T-helper 17 cell (primary cell): ENCODE measurements around the gene NEK8. TPM values are rescaled to one million over a fixed set of nuclear protein-coding genes. Genes with fewer than 3 reads are reported as not detected.

ENCODE experiments used
- ATAC-seq: fragments of 150-1000 bp; cut with Tn5 transposase; 2 replicates; pipeline ENCODE4 v1.10.0; 2021; ENCODE audit warnings: mild to moderate bottlenecking, moderate library complexity
- DNase-seq, 3 donors: peaks; one replicate each; pipeline versions ENCODE4 v3.0.0 to v3.0.0-alpha.2; 2020 to 2021
- H3K9me3 ChIP-seq: one replicate; pipeline ENCODE4 v1.7.0; 2013; ENCODE audit warnings: low read length, mild to moderate bottlenecking; ENCODE audit not compliant: control insufficient read depth, poor library complexity, severe bottlenecking
- H3K27ac Mint-ChIP-seq: one replicate; pipeline ENCODE4 v1.8.0; 2022; ENCODE audit warnings: mild to moderate bottlenecking, moderate library complexity, mixed read lengths
- H3K27me3 Mint-ChIP-seq: one replicate; pipeline ENCODE4 v1.8.0; 2022; ENCODE audit warnings: mixed read lengths
- H3K36me3 Mint-ChIP-seq: one replicate; pipeline ENCODE4 v1.8.0; 2022; ENCODE audit warnings: low read depth, mixed read lengths
- H3K4me1 Mint-ChIP-seq: one replicate; pipeline ENCODE4 v1.8.0; 2022; ENCODE audit warnings: mild to moderate bottlenecking, mixed read lengths
- H3K4me3 Mint-ChIP-seq: one replicate; pipeline ENCODE4 v1.8.0; 2022; ENCODE audit warnings: mild to moderate bottlenecking, moderate library complexity, mixed read lengths
- total RNA-seq, 4 donors: library from RNA in 2 of 4; stranded (reverse) in 2 of 4; gene quantifications; one replicate each; pipeline ENCODE4 v1.2.3 and lab custom pipeline; 2022 to 2026

Gene NEK8
- total RNA-seq (1 to 10 TPM; 5.8 to 8.8 TPM), total RNA-seq (lab: John Stamatoyannopoulos, UW) (7.7 to 8.3 reads per million in 2 donors)

GRCh38 chr17:28728364-28729200 lies at the start of gene NEK8:
NEK8 (plus strand) TSS chr17:28728788; CDS start chr17:28728814, 26 bp downstream.
- ATAC-seq (peak; percentile 74), DNase-seq (peak; percentile 94 to 97 (median 96))
- Mint-ChIP-seq H3K4me3 (peak within 1 kb of the TSS; percentile 97), H3K27ac (peak within 1 kb of the TSS; percentile 100), H3K36me3 (peaks cover 5% of the 10 kb centered on the region), H3K27me3 (no peaks in the 10 kb centered on the region), H3K4me1 (peaks cover 42% of the 10 kb centered on the region)
- peaks cover 3% of the 10 kb centered on the region for H3K9me3 ChIP-seq

GRCh38 chr17:28682655-28683054 lies 45.9 kb upstream of the NEK8 start:
- Mint-ChIP-seq H3K27ac (peak overlapping the region; percentile 19), H3K4me1 (peaks cover 6% of the 10 kb centered on the region)

GRCh38 chr17:28684963-28685362 lies 43.6 kb upstream of the NEK8 start:
- no peak for DNase-seq
- Mint-ChIP-seq H3K4me1 (peaks cover 6% of the 10 kb centered on the region), H3K36me3 (peaks cover 14% of the 10 kb centered on the region), H3K4me3 (no peak overlapping the region), H3K27ac (no peak overlapping the region), H3K27me3 (no peaks in the 10 kb centered on the region)
- no peaks in the 10 kb centered on the region for H3K9me3 ChIP-seq
- no peak for ATAC-seq

More at GRCh38 chr17:28682655-28683054, 45.9 kb upstream of the NEK8 start:
- Mint-ChIP-seq H3K4me3 (no peak overlapping the region), H3K27me3 (no peaks in the 10 kb centered on the region), H3K36me3 (peaks cover 8% of the 10 kb centered on the region)
- ATAC-seq = no peak
- DNase-seq = no peak
- H3K9me3 ChIP-seq = no peaks in the 10 kb centered on the region

GRCh38 chr17:28685366-28685765 lies 43.2 kb upstream of the NEK8 start:
- H3K9me3 ChIP-seq = no peaks in the 10 kb centered on the region
- peaks cover 14% of the 10 kb centered on the region for H3K36me3 Mint-ChIP-seq
- DNase-seq = no peak
- H3K27ac Mint-ChIP-seq = no peak overlapping the region
- peaks cover 6% of the 10 kb centered on the region for H3K4me1 Mint-ChIP-seq
- no peaks in the 10 kb centered on the region for H3K27me3 Mint-ChIP-seq
- no peak for ATAC-seq
- no peak overlapping the region for H3K4me3 Mint-ChIP-seq

- H3K36me3 Mint-ChIP-seq = peaks cover 14% of the 10 kb centered on the region
- no peaks in the 10 kb centered on the region for H3K27me3 Mint-ChIP-seq
- no peak for ATAC-seq
These were observed 42.3 kb upstream of the NEK8 start for GRCh38 chr17:28686296-28686695.

GRCh38 chr17:28688481-28688880 lies 40.1 kb upstream of the NEK8 start:
- peaks cover 14% of the 10 kb centered on the region for H3K36me3 Mint-ChIP-seq
- no peaks in the 10 kb centered on the region for H3K9me3 ChIP-seq
- DNase-seq (no peak), ATAC-seq (no peak)
- H3K4me3 Mint-ChIP-seq = no peak overlapping the region
- H3K4me1 Mint-ChIP-seq = peaks cover 6% of the 10 kb centered on the region
- no peaks in the 10 kb centered on the region for H3K27me3 Mint-ChIP-seq
- H3K27ac Mint-ChIP-seq = no peak overlapping the region

More at GRCh38 chr17:28686296-28686695, 42.3 kb upstream of the NEK8 start:
- H3K27ac Mint-ChIP-seq = no peak overlapping the region
- H3K4me1 Mint-ChIP-seq = peaks cover 6% of the 10 kb centered on the region
- DNase-seq = no peak
- no peak overlapping the region for H3K4me3 Mint-ChIP-seq
- H3K9me3 ChIP-seq = no peaks in the 10 kb centered on the region

- Mint-ChIP-seq H3K36me3 (peaks cover 14% of the 10 kb centered on the region), H3K27ac (no peak overlapping the region), H3K27me3 (no peaks in the 10 kb centered on the region), H3K4me1 (peaks cover 6% of the 10 kb centered on the region), H3K4me3 (no peak overlapping the region)
- no peak for ATAC-seq
- no peak for DNase-seq
- H3K9me3 ChIP-seq = no peaks in the 10 kb centered on the region
These were observed 39.6 kb upstream of the NEK8 start for GRCh38 chr17:28689011-28689410.

- no peaks in the 10 kb centered on the region for H3K9me3 ChIP-seq
- DNase-seq (no peak), ATAC-seq (no peak)
- Mint-ChIP-seq H3K27ac (no peak overlapping the region), H3K4me1 (peaks cover 3% of the 10 kb centered on the region), H3K27me3 (no peaks in the 10 kb centered on the region), H3K36me3 (peaks cover 5% of the 10 kb centered on the region), H3K4me3 (no peak overlapping the region)
These were observed 34.7 kb upstream of the NEK8 start for GRCh38 chr17:28693869-28694268.

GRCh38 chr17:28698253-28698941 lies 30.2 kb upstream of the NEK8 start:
- Mint-ChIP-seq H3K27me3 (no peaks in the 10 kb centered on the region), H3K4me3 (no peak overlapping the region), H3K36me3 (peaks cover 10% of the 10 kb centered on the region), H3K27ac (no peak overlapping the region), H3K4me1 (peaks cover 4% of the 10 kb centered on the region)
- no peak for DNase-seq
- no peaks in the 10 kb centered on the region for H3K9me3 ChIP-seq
- ATAC-seq = no peak

- ATAC-seq (no peak), DNase-seq (no peak)
- no peak overlapping the region for H3K27ac Mint-ChIP-seq
- H3K27me3 Mint-ChIP-seq = no peaks in the 10 kb centered on the region
- H3K36me3 Mint-ChIP-seq = peaks cover 8% of the 10 kb centered on the region
- peaks cover 10% of the 10 kb centered on the region for H3K4me1 Mint-ChIP-seq
- no peak overlapping the region for H3K4me3 Mint-ChIP-seq
- H3K9me3 ChIP-seq = no peaks in the 10 kb centered on the region
These were observed 28.3 kb upstream of the NEK8 start for GRCh38 chr17:28700278-28700677.

GRCh38 chr17:28700830-28701492 lies 27.6 kb upstream of the NEK8 start:
- Mint-ChIP-seq H3K4me3 (no peak overlapping the region), H3K36me3 (peaks cover 8% of the 10 kb centered on the region), H3K4me1 (peaks cover 10% of the 10 kb centered on the region), H3K27me3 (no peaks in the 10 kb centered on the region), H3K27ac (no peak overlapping the region)
- DNase-seq (no peak), ATAC-seq (no peak)
- H3K9me3 ChIP-seq = no peaks in the 10 kb centered on the region

- DNase-seq = no peak
- H3K9me3 ChIP-seq = no peaks in the 10 kb centered on the region
- Mint-ChIP-seq H3K27me3 (no peaks in the 10 kb centered on the region), H3K4me3 (peak overlapping the region; percentile 50), H3K4me1 (peaks cover 10% of the 10 kb centered on the region), H3K36me3 (peaks cover 8% of the 10 kb centered on the region), H3K27ac (peak overlapping the region; percentile 72)
- ATAC-seq = no peak
These were observed 26.4 kb upstream of the NEK8 start for GRCh38 chr17:28702026-28702751.
